GDM1 (cell line): Measurements from ENCODE around the gene ARVCF.

Source experiments
- DNase-seq: peaks from one replicate; lab custom pipeline; 2025; lab: John Stamatoyannopoulos, UW

Gene ARVCF

GRCh38 chr22:19986410-19987341, 29.9 kb downstream of the ARVCF start:
- DNase-seq, result peak; percentile 45

DNA sequence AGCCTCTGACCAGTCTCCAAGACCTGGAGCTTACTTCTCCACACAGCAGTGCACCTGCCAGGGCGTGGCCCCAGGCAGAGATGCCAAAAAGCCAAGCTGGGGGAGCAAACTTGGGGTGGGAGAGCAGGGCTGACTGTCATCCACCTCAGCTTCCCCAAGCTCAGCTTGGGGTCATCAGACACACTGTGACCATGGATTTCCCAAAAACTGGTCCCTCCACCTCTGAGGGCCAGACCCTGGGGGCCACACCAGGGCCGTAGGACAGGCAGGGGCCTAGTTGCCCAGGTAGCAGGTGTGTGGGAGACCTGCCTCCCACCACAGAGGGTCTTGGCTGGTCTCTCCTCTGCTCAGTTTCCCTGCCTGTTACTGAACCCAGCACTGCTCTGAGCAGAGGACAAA, 30.6 kb downstream of the ARVCF start:
- no peak for DNase-seq

GRCh38 chr22:19984851-19985811, 31.5 kb downstream of the ARVCF start:
- DNase-seq, result no peak

- DNase-seq, result no peak
These were observed 32.3 kb downstream of the ARVCF start for GRCh38 chr22:19984201-19984753.

DNA sequence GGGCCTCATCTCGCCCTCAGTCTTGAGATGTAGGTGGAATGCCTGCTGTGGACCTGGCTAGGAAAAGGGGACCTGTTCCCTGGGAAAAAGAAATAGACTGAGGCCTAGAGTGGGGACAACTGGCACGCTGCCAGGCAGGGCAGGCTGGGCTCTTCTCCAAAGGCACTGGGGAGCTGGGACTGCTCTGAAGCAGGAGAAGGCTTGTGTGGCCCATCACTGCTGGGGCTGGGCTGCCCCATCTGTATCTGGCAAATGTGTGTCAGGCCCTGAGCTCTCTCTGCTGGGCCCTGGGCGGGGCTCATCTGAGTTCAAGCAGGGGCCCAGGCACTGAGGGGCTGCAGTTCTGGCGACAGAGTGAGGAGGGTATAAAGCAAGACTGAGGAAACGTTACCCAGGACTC, 32.9 kb downstream of the ARVCF start:
- no peak for DNase-seq

DNA sequence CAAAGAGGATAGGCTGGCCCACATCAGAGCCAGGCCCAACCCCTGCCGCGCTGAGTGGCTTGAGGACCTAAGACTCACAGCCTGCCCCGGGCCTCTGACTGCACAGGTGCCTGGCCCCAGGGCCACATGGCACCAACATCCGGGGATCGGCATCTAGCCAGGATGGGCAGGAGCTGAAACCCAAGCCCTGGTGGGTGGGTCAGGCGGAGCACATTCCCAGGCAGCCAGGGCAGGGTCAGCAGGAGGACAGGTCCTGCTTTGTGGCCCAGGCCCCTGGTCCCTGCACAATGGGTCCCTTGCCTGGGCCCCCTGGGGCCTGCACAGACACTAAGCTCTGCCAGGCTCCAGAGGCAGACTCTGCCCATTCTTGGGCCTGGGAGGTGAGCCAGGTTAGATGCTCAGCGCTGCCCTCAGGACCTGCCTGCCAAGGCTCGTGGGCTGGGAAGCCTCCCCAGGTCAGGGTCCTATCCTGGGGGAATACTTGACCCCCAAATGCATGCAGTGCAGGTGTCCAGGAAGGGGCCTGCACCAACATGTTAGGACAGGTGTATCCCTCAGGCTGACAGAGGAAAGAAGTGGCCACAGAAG, 33.5 kb downstream of the ARVCF start:
- no peak for DNase-seq

DNA sequence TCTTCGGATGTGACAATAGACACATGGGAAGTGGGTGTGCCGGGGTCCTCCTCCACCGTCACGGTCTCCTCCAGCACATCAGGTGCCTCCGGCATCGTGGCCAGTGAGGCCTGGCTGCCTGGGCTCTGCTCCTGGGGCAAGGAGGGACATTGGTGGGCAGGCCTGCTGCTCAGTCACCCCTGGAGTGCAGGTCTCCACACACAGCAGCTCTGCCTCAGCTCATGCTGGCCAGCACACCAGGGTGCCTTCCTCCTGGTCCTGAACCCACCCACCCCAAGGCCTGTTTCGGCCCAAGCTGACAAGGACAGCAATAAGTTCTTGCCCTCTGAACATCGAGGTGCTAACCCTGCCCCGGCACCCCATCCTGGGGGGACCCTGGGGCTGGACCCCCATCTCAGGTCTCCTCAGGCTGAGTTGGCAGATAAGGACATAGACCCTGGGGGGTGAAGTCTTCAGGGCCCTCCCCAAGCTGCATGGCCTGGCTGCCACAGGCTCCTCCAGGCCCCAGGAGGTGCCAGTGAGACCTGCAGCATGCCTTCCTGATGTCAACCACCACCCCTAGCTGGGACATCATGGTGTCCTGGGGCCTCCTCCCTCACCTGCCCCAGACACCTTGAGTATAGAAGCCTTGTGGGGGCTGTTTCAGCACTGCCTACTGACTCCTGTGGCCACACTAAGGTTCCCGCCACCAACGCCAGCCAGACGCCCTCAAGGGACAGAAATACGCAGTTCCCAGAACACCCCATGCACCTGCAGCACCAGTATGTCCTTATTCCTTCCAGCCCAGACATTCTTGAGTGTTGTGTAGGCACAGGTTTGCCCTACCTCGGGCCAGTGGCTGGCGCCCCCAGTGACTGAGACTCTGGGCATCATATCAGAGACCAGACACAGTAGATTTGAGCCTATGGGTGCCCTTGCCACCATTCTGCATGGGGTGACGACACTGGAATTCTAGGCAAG, 34.4 kb downstream of the ARVCF start:
- no peak for DNase-seq

GRCh38 chr22:19981171-19981960, 35.3 kb downstream of the ARVCF start:
- no peak for DNase-seq

DNA sequence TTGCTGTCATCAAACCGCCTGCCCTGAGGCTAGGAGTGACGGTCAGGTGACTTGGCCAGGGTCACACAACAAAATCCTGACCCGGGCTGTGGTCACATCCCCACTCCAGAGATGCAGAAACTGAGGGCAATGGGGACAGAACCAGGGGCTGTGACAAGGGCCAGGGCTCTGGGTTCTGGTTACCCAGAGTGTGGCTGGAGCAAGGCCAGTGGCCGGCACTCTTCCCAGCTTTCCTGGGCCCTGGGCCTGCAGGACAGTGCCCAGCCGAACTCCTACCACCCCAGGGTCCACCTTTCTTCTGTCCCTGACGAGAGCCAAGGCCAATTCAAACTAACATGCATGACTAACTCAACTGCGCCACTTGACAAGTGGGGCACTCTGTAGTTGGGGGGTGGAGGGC, 35.9 kb downstream of the ARVCF start:
- no peak for DNase-seq

DNA sequence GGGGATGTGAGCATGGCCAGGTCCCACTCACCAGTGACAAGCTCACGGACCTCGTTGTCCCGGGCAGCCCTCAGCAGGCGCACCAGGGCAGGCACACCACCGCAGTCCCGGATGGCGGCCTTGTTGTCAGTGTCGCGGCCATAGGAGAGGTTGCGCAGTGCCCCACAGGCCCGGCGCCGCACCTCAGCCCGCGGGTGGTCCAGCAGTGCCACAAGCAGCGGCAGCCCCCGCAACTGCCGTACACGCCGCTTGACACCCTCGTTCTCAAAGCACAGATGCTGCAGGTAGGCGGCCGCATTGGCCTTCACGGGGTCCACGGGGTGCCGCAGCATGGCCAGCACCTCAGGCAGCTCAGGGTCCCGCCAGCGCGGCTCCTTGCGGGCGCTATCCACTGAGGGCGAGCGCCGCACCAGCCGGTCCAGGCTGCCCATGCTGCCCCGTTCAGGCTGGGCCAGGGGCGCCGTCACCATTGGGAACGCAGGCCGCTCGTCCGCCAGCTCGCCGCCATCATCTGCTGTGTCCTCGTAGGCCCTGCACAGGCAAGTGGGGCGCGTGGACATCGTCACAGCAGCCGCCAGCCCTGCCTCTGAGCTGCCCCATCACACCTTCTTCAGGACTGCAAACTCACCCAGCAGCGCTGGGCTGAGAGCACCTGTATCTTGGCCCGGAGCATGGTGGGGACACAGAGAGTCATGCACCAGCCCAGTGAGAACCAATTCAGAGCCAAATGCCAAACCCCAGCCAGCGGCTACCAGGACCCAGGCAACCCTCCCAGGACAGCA, 36.7 kb downstream of the ARVCF start:
- DNase-seq, result no peak

DNA sequence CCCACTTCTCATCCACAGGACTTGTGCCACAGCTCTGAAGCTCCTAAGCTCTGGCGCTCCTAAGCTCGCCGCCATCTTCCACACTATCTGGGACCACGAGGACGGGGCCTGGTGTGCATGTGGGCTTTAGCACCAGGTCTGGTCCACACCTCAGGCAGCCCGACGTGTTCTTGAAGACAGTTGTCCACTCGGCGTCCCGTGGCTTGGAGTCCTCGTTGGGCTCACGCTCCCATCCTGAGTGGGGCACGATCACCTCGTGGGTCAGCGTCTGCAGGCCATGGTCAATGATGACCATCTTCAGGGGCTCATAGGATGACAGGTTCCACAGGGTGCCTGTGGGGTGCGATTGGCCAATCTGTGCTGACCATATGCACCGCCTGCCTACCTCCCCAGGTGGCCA, 37.9 kb downstream of the ARVCF start:
- no peak for DNase-seq

DNA sequence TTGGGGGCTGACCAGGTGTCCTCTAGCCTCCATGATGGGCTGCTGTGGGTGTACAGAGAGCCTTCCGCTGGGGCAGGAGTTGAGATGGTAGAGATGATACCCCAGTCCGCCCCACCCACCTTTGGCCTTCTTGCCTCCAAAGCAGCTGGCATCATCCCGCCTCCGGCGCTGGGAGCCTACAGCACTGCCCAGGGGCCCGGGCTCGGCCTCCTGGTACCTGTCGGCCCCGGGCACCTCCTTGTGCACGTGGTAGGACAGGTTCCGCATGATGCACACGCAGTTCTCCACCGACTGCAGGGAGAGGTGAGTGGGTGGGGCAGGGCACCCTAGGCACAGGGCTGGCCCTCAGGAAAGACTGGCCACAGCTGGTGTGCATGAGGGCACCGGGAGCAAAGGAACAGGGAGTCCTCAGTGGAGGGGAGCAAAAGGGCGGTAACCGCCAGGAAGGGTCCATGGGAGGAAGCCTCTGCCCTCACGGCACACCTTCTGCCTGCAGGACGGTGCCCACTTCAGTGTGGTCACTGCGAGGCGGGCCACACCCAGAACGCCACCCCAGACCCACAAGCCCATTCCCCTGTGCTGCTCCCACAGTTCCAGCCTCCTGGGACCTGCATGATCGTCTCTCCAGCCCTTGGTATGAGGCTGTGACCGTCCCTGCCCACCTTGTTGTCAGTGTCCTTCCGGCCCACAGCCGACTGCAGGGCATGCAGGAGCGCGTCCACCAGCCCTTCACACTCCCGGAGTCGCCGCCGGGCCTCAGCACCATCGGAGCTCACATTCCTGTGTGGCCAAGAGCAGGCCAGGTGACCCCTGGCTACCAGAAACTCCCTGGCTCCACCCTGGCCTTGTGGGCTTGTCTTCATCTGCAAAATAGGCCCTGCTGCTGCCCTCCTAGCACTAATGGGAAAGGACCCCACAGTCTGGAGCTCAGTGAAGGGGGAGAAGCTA, 39.1 kb downstream of the ARVCF start:
- DNase-seq, result no peak

GRCh38 chr22:19976671-19977070, 40.0 kb downstream of the ARVCF start:
- DNase-seq, result no peak

GRCh38 chr22:19975707-19976035, 41.0 kb downstream of the ARVCF start:
- DNase-seq, result no peak

DNA sequence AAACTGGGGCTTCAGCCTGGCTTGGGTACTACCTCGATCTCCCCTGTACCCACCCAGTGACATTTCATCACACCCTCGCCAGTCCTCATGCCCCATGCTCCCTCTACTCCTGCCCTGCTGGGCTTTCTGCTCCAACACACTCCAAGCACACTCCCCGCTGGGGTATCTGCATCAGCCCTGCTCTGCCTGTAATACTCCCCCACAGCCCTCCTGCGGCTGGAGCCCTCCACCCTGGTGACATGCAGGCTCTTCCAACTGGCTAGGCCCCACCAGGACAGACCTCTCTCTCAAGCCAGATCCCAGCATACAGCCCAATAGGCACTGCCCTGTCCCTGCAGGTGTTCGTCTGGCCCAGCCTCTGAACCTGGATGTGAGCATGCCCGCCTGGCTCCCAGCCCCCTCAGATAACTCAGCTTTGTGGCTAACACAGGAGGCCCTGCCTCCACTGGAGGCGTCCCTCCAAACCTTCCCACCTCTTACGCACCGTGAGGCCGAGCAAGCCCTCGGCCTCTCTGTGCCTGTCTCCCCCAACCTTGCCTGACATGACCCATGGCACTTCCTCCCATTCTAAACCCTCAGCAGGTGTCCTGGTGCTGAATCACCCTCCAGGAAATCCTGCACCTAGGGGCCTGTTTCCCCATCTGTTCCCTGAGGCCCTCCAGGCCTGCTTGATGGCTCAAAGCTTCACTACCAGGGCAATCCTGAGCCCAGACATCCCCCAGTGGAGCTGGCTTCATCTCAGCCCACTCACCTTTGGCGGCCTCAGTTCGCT, 41.5 kb downstream of the ARVCF start:
- DNase-seq, result peak; percentile 71

DNA sequence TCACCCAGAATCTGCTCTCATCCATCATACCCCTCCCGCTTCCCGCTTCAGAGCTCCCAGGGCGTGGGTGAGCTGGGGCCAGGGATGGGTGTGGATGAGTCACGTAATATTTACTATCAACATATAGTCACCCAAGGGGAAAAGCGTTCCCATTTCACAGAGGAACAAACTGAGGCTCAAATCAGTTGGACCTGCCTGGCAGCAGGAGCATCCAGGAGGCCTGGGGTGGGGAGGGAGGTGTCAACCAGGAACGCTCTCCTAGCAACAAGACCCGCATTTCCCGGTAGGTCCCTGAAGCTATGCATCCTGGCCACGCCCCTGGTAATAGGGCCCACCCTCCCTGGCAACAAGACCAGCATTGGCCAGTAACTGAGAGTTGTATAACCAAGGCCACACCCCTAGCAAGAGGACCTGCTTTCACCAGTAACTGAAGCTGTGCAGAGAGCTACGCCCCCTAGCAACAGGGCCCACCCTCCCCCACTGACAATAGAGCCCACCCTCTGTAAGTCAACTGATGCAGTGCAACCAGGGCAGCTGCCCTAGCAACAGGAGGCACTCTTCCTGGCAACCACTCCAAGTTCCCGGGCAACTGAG, 42.3 kb downstream of the ARVCF start:
- DNase-seq, result peak; percentile 67
